Adrenal gland (tissue), 5 donors: Measurements from ENCODE around the gene RASAL1.

ENCODE experiments used
- CTCF ChIP-seq, 6 experiments: fragments of 450-650 bp in 4 of 6; fragments of 200-600 bp in 2 of 6; sonication (generic) in 1 of 6; IDR thresholded peaks; 1 replicate in 5 of 6; 2 replicates in 1 of 6; pipeline versions ENCODE4 v1.5.1 to v1.8.0; 2016 to 2021; ENCODE audit warnings: antibody characterized with exemption in 6 of 6, mild to moderate bottlenecking in 2 of 6, moderate library complexity in 1 of 6
- POLR2A ChIP-seq, 2 donors: fragments of 450-650 bp; IDR thresholded peaks; one replicate each; pipeline ENCODE4 v1.6.1; 2017; ENCODE audit warnings: antibody characterized with exemption in 2 of 2, mild to moderate bottlenecking in 2 of 2, moderate library complexity in 1 of 2
- donor health status: DM: no; HTN: no; CAD: no.

DNA sequence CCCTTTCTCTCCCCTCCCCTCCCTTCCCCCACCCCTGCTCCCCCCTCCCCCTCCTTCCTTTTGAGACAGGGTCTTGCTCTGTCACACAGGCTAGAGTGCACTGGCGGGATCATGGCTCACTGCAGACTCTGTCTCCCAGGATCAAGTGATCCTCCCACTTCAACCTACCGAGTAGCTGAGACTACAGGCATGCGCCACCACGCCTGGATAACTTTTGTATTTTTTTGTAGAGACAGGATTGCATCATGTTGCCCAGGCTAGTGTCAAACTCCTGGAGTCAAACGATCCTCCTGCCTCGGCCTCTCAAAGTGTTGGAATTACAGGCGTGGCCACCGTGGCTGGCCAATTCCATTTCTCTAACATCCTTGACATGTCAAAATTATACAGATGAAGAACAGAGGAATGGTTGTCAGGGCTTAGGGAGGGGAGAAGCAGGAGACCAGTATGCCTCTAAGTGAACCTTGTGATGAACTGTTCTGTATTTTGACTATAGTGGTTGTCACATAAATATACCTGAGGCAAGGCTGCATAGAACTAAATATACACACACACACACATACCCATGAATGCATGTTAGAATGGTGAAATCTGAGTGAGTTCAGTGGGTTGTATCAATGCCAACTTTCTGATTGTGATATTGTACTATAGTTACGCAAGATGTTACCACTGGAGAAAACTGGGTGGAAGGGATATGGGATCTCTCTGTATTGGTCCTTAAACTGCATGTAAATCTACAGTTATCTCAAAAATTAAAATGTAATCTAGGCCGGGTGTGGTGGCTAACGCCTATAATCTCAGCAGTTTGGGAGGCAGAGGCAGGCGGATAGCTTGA is 10.4 kb upstream of the RASAL1 start:
- TF ChIP-seq CTCF (IDR thresholded peaks at IDR 0.05): no peak
- TF ChIP-seq POLR2A (IDR thresholded peaks at IDR 0.05): no peak
